ENCODE data around the gene RBP3. TPM values are rescaled to one million over a fixed set of nuclear protein-coding genes. Genes with fewer than 3 reads are reported as not detected.

RBP3 gene
- total RNA-seq, 1 experiment from 2014 or later = not detected

DNA sequence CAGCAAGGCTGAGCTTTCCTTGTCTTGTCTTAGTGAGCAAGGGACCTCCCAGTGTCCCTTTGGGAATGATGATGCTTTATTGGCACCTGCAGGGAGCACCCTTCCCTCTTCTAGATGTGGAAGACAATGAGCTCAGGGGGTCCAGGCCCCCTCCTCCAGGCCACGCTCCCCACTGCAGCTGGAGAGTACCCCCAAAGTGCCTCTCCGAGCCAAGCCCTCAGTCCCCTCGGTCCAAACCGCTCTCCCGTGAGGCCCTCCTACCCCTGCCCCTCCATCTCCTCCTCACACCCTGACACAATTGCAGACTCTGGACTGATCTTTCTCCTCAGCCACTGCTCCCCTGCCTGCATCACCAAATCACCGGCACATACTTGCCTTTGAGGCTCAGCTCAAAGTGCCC, 16.7 kb downstream of the RBP3 start:
- Mint-ChIP-seq H3K36me3 (ENCODE audit: insufficient read depth in 1 of 3, low read depth in 3 of 3) (no peaks in the 10 kb centered on the region), H3K27me3 (ENCODE audit: low read depth) (no peaks in the 10 kb centered on the region), H3K4me3 (no peak overlapping the region), H3K27ac (peak overlapping the region in 1 of 3 experiments; percentile 81; a peak in 1 of 7 replicates), H3K4me1 (peaks cover 17 to 22% of the 10 kb centered on the region in 2 experiments), H3K9me3 (no peaks in the 10 kb centered on the region; a peak in 1 of 5 replicates)
- no peak overlapping the region for H2AFZ ChIP-seq (ENCODE audit: low read length)
- H2BK120ac ChIP-seq (ENCODE audit: low read depth, low read length, poor library complexity, severe bottlenecking) = no peak overlapping the region
- TF ChIP-seq, protein P1, sequence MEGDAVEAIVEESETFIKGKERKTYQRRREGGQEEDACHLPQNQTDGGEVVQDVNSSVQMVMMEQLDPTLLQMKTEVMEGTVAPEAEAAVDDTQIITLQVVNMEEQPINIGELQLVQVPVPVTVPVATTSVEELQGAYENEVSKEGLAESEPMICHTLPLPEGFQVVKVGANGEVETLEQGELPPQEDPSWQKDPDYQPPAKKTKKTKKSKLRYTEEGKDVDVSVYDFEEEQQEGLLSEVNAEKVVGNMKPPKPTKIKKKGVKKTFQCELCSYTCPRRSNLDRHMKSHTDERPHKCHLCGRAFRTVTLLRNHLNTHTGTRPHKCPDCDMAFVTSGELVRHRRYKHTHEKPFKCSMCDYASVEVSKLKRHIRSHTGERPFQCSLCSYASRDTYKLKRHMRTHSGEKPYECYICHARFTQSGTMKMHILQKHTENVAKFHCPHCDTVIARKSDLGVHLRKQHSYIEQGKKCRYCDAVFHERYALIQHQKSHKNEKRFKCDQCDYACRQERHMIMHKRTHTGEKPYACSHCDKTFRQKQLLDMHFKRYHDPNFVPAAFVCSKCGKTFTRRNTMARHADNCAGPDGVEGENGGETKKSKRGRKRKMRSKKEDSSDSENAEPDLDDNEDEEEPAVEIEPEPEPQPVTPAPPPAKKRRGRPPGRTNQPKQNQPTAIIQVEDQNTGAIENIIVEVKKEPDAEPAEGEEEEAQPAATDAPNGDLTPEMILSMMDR (conservative IDR thresholded peaks at IDR 0.05) = no peak
- no peaks in the 10 kb centered on the region for H3K79me1 ChIP-seq (ENCODE audit: insufficient read depth, low read depth, low read length, poor library complexity, severe bottlenecking)
- no peak overlapping the region for H3K4ac ChIP-seq (ENCODE audit: low read depth, low read length)
- no peak overlapping the region for H3K27ac ChIP-seq (ENCODE audit: insufficient read length, low read depth, low read length)
- no CpG with 5 or more reads among the region's 6 CpGs for WGBS (ENCODE audit: extremely low coverage, insufficient read length, low lambda C conversion rate)
- H3K23ac ChIP-seq (ENCODE audit: insufficient read length, low read depth, low read length) = no peak overlapping the region
- no peaks in the 10 kb centered on the region for H4K20me1 ChIP-seq (ENCODE audit: control insufficient read depth, insufficient read depth, insufficient read length)
- H3K14ac ChIP-seq (ENCODE audit: insufficient read depth, low read length) = no peak overlapping the region
- no peak overlapping the region for H2BK5ac ChIP-seq (ENCODE audit: insufficient read length, low read length)
- H2BK20ac ChIP-seq (ENCODE audit: low read depth, low read length, poor library complexity, severe bottlenecking) = no peak overlapping the region
- H3K18ac ChIP-seq (ENCODE audit: insufficient read length, low read depth, low read length) = no peak overlapping the region
- no peaks in the 10 kb centered on the region for H3K27me3 ChIP-seq (ENCODE audit: insufficient read depth, low read length)
- no peaks in the 10 kb centered on the region for H3K79me2 ChIP-seq (ENCODE audit: insufficient read depth, low read length)
- H4K91ac ChIP-seq (ENCODE audit: insufficient read length, low read depth, low read length) = no peak overlapping the region
- H4K5ac ChIP-seq (ENCODE audit: insufficient read length, low read depth, low read length) = no peak overlapping the region
- no peak overlapping the region for H2BK15ac ChIP-seq (ENCODE audit: low read depth, low read length)
- no peak overlapping the region for H3T11ph ChIP-seq (ENCODE audit: low read length)
- no peak overlapping the region for H3K56ac ChIP-seq (ENCODE audit: insufficient read length, low read depth, low read length)
- no peak for DNase-seq
- H4K8ac ChIP-seq (replicated peaks; ENCODE audit: insufficient read length, low read depth, low read length) = no peak overlapping the region
- no peaks in the 10 kb centered on the region for H3K23me2 ChIP-seq (ENCODE audit: insufficient read length, low read depth, low read length, poor library complexity, severe bottlenecking)
- H3K4me1 ChIP-seq (ENCODE audit: insufficient read depth, low read length) = no peaks in the 10 kb centered on the region
- H3K9me3 ChIP-seq (ENCODE audit: control insufficient read depth, low read depth, low read length) = no peaks in the 10 kb centered on the region
- H2BK12ac ChIP-seq (ENCODE audit: insufficient read length, low read depth, low read length) = no peak overlapping the region
- no peak overlapping the region for H3K4me2 ChIP-seq (ENCODE audit: insufficient read depth, insufficient read length, low read length)
- H3K9ac ChIP-seq (ENCODE audit: extremely low read depth, insufficient read length, low read length) = no peak overlapping the region
- no peak overlapping the region for H2AK5ac ChIP-seq (ENCODE audit: insufficient read length, low read length)
